ENCODE results near the gene CCNQ.
A peak's percentile ranks its signal among the peaks of the same experiment; 100 is the strongest.

Gene CCNQ

DNA sequence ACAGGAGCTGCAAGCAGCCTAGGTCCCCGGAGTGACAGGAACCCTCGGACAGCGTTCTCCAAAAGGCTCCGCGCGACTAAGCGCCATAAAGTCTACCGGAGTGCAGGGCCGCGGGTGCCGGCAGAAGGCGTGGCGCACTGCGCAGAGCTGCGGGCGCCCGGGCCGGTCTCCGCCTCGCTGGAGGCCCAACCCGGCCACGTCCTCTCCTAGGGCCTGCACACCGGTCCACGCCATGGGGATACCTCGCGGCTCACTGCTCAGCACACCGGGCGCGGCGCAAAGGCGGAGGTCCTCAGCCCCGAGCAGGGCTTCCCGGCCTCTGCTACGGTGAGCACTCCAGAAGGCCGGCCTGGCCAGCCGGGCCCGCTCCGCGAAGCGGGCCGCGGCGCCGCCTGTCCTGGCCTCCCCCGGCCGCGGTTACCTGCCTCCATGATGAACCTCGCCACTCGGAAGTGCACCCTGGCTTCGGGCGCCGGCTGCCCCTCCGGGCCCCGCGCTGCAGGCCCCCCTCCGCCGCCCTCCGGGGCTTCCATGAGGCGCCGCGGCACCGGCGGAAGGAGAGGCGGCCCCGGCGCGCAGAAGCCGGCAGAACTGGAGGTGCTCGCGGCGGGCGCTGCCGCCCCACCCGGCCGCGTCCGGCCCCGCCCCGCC is at the start of gene CCNQ:
Gene CCNQ, minus strand, starts transcription at position 599 of the 651 bp plus-strand sequence. Its CDS starts 66 bp downstream, at position 533.
- peak; percentile 49 for DNase-seq

DNA sequence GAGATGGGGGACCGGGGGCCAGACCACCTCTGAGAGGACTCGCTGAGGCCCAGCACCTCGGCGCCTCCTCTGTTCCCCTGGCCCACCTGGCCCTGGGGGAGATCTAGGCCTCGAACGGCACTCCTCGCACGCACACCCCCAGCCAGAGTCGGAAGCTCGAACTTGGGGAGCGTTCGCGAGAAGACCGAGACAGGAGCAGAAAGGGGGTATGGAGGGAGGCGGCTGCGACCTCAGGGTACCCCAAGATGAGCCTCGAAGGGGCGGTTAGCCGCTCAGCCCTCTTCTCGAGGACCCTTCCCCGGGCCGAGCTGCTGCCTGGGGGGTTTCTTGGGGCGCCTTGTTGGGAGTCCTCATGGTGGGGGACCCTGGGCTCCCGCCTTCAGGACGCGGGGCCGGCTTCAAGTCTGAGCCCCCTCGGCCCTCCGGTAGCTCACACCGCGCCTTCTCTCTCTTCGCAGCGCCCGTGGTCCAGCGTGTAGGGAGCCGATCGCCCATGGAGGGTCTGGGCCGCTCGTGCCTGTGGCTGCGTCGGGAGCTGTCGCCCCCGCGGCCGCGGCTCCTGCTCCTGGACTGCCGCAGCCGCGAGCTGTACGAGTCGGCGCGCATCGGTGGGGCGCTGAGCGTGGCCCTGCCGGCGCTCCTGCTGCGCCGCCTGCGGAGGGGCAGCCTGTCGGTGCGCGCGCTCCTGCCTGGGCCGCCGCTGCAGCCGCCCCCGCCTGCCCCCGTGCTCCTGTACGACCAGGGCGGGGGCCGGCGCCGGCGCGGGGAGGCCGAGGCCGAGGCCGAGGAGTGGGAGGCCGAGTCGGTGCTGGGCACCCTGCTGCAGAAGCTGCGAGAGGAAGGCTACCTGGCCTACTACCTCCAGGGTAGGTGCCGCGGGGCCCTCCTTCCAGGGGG is 48.8 kb upstream of the CCNQ start:
- no peak for DNase-seq

DNA sequence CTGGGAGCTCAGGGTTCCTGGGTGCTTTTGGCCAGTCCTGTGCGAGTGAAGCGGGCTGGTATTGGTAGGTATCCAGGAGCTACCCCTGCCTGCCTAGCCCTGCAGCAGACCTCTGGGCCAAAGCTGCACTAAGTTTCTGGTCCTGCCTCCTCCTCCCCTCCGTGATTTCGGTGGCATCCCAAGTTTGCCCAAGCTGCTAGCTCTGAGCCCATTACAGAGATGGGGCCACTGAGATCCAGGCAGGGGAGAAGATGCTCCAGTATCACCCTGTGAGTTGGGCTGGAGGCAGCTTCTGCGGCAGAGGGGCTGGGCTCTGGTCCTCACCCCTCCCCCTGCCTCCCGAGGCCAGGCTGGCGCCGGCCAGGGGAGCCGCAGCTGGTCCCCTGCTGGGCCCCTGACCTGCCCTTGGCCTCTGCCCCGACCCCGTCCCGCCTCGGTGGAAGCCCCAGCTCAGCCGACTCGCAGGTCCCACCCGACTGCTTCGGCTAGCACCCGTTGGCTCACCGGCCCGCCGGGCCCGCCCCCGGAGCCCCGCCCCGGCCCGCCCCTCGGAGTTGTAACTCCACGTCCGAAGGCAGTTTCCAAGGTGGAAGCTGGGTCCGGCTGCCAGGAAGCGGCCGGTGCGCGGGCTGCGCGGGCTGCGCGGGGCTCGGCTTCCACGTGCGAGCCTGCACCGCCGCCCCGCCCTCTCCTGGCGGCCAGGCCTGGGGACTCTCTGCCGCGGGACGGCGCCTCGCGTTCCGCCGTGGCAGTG is 47.9 kb upstream of the CCNQ start, which contains the start of gene DUSP9:
Gene DUSP9, plus strand, starts transcription at position 584 of the 754 bp plus-strand sequence. CDS start 751 bp downstream, outside the sequence.
- peak; percentile 34 for DNase-seq

DNA sequence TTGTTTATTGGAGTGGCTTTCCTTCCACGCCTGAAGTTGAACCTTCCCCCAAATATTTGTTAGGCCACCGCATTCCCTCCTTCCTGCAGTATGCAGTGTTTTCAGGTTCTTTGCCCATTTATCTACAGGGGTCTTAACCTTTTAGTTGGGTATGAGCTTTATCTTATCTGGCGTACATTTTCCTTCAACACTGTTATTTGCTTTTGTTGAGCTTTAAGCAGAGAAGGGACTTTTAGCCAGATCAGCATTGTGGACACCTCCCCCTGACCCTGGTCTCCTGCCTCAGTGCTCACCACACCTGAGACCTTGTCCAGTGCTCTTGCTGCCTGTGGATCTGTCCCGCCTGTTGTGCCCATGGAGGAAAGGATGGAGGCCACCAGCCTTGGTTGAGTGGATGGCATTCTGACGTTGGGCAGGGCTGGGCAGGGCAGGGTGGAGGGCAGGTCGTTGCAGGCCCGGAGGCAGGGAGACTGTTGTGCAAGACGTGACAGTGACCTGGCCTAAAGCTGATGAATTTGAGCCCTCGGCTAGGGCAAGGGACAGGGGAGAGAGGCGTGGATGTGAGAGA is 47.1 kb upstream of the CCNQ start:
- DNase-seq: no peak

DNA sequence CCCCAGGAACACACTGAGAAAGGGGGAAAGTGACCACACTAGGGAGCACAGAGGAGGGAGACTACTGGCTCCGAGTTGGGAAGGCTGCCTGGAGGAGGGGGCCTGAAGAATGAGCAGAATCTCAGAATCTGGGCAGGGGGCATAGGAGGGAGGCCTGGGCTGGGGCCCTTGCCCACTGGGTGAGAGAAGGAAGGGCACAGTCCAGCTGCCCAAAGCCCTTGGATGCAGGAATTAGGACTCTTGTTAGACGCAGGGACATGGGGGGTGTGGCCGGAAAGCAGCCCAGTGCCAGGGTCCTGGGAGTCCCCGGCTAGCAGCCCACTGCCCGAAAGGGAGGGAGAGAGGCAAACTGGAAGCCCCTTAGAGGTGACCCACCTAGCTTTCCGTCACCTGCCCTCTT is 46.2 kb upstream of the CCNQ start:
- DNase-seq: no peak

DNA sequence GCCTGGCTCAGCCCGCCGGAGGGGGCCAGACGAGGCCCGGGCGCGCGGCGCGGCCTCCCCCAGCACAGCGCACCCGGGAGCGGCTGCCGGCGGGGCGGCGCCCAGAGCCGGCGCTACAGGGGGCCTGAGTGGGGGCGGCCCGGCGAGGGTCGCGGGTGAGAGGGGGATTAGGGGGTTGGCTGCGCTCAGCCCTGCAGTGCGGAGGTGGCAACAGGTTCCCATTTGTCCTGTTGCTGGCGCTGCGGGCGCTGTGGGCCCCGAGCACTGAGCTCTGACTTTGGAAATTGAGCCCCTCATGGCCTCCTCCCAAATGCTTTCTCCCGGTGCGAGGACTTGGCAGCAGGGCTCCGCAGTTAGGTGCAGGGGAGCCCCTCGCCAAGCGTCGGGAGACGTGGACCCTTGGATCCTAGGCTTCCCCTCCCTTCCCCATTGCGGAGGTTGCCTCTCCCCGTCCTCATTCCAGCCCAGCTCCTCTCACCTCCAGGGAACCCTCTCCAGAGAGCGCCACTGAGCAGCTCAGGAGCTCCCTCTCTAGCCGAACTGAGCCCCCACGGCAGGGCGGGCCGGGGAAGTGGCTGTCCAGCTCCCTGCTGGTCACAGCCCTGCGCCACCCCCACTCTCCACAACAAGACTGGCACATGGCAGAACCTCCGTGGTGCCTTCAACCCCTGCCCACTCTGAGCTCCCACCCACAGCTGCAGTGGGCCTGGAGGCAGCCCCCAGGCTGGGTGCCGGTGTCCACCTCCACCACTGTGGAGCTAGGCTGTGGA is 45.6 kb upstream of the CCNQ start:
- no peak for DNase-seq

DNA sequence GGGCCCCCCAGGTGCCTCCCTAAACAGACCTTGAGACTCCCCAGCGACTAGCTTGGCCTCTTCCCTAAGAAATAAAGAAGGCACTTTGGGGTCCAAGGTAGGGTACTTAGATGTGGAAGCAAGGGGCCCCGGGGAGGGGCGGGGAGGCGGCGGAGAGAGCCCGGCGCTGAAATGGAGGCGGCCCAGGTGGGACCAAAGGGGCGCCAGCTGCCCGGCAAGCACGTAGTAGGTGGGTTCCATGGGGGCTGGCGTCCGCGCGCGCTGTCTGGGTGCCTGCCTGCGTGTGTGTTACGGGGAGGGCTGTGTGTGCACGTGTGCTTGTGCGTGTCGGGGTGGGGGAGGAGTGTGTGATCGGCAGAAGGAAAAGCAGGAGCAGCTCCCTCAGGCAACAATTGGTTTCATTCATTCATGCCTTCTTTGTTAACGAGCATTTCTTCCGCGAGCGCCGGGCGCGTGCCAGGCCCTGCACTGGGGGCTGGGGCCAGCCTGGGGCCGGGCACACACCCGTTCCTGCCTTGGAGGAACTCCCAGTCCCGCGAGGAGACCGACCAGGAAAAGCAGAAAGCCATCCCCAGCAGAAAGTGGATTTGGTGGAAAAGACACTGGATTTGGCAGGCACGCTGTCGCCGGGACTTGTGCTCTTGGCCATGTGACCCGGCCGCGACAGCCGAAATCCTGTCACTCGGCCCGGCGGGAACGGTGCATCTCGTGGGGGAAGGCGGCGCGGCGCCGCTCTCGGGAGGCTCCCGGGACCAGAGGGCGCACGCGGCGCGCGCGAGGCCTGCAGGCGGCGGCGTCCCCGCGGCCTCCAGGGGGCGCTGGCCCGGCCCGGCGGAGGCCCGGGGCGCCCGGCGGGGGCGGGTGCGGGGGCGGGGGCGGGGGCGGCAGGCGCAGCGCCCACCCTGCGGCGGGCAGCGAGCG is 44.8 kb upstream of the CCNQ start:
- DNase-seq: peak; percentile 34

DNA sequence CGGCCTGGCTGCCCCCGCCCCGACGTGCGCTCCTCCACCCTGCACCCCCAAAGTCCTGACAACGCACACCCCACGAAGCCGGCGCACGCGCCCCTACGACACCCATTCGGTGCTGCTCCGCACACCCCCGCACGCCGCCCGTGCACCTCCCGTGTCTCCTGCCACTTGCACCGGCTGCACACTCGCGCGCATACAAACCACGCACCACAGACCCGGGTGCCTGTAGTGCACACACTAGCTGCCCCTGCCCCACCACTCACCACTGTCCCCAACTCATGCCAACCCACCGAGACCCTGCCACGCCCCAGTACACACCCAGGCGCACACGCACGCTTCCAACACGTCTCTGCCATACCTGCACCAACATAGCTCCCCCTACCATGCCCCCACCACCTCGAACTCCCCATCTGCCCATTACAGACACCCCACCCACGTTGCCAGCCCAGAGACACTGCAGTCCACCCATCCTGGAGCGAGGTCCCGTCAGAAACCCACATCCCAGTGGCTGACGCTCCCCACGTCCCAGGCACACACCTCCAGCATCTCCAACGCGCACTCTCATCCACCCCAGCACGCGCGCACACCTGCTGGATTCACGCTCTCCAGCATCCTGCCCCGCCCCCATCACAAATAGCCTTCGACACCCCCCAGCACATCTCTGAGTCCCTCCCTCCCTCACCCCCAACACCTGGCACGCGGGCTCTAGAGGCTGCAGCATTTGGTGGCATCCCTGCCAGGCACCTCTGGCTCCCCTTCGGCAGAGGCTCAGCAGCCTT is 43.9 kb upstream of the CCNQ start:
- no peak for DNase-seq

DNA sequence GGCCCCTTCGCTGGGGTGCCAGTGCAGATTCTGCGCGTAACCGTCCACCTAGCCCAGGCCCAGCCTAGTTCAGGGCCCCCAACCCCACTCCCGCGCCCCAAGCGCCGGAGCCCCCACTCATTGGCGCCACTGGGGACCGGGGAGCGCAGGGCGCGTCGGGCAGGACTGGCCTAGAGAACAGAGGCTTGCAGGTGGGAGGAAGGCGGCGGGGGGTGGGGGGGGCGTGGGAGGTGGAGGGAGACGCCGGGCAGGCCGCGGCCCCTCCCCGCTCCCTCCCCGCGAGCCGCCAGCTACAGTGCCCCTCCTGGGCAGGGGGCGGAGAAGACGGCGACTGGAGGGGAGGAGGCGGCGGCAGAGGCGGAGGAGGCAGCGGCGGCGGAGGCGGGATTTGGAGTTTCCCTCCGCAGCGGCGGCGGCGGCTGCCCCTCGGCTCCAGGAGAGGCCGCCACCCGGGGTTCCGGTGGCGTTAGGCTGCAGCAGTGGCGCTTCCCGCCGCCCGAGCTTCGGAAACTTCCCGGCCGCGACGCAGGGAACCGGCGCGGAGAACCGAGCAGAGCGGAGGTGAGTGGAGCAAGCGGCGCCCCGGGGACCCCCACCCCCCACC is 43.2 kb upstream of the CCNQ start:
- no peak for DNase-seq

DNA sequence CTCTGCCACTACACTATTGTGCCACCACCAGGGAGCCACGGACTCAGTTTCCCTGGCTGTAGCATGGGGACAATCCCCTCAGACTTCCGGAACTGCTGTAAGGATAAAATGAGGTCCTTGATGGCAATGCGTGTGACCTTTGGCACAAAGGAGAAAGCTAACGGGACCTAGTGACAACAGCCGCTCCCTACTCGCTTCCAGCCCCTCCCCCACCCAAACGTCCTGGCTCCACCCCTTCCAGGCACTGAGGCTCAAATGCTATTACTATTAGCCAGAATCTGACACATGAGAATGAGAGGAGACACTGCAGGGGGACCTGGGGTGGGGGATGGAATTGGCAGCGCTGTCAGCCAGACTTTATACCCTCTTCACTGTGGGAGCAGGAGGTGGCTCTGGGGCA is 42.7 kb upstream of the CCNQ start:
- DNase-seq: no peak

DNA sequence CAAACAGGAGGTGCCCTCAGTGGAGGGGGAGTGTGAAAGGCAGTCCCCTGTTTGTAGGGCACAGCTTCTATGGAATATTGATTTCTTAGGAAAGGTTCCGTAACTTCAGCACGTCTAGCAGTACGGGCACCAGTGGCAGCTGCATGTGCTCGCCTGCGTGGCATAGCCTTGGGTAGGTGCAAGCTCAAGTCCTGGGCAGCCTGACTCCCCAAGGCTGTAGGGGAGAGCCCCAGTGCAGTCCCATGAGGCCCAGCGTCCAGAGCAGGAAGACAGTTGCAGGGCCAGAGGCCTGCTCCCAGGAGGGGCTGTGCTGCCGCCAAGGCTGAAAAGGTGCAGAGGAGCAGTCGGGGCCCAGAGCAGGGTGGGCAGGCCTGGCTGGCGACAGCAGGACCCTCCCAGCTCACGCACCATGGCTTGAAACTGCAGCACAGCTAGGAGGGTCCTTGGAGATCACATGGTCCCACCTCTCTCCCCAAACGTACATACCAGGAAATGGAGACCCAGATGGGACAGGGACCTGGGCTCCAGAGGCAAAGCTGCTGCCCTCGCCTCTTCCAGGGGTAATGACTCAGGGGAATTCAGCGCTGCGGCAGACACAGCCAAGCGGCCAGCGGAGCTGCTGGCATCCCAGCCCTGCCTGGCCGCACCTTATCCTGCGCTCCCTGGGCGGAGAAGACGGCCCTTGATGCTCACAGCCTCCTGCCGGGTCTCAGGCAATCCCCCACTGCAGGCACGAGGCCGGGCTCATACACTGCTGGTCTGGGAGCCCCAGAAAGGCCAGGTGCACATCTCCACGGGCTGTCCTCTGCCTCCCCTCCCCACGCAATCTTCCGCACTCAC is 42.0 kb upstream of the CCNQ start:
- no peak for DNase-seq

DNA sequence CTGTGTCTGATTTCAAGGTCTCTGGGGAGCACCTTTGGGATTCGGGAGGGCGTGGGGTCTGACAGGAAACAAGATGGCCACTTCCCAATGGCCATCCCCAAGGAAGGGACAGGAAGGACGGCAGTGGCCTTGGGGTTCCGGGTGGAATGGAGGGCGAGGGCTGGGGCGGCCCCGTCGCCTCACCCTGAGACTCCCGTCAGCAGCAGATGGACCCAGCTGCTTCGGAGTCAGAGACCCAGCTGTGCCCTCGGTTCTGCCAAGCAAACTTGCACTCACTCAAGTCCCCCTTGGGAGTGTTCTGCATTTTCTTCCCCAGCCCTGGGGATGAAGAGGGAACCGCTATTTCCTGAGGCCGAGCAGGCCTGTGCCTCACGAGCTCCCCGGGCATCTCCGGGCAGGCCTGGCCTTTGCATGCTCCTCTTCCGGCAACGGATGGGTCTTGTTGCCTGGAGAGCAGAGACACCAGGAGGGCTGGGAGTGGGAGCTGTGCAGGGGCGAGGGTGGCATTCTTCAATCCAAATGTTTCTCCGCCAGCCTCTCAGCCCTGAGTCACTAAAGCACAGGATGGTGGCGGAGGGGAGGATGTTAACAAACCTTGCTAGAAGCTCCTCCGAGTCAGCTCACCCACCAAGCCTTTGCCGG is 41.2 kb upstream of the CCNQ start:
- DNase-seq: no peak

DNA sequence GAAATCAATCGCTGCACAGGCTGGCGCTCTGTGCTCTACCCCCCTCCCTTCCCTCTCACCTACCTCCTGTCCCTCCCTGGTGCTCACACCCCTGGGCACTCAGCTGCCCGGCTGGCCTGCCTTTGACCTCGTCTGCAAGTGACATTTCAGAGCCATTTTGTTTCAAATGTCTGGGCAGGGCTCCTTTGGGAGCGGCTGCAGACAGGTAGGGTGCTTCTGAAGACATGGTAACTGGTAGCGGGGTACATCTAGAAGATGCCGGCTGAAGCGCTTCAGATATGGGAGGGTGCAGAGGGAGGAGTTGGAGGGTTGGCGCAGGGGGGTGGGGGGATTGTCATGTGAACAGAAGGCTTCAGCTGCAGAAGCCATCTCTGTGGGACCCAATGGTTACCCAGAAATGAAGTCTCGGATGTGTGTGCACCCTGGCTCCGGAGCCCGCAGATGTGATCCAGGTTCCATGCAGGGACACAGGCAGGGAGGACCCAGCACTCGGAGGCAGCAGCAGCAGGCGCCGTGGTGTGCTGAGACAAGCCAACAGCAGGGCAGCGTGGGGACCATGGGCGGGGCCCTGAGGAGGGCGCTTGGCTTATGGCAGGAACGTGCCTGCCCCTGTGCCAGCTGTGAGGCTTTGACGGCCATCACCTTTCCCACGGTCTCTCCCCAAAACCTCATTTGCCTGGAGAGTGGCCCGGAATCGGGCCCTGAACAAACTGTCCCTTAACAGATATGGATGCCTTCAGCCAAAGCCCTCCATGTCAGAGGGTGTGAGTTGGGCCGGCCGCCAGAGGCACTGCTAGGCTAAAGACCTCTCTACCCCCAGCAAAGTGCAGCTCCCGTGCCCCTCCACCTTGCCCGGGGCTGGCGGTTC is 40.5 kb upstream of the CCNQ start:
- DNase-seq: no peak

DNA sequence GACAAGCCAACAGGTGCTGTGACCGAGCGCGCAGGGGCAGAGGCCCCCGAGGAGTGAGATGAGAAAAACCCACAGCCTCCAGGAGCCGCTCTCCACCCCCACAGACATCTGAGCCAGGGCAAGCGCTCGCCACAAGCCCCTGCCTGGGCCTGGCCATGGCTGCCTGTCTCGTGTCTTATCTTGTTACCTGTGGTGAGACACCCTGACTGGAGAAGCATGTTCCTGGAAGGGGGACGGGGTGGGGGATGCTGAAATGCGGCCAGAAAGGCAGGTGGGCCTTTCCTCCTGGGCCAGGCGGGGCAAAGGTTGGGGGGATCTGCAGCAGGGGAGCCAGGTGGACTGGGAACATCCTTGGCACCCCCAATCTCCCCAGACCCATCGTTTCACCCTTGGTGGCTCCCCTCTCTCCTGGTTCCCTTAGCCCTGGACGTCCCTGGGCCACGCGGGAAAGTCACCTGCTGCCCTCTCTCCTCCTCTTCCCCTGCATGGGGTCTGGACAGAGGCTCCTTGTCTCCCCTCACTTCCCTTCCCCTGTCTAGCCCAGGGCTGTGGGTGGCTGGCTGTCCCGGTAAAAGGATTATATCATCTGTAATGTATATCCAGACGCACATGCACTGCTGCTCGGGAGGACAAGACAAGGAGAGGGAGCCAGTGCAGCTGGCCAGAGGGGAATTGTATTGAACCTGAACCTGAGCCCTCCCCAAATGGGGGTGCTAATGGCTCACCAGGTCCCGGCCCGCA is 39.7 kb upstream of the CCNQ start:
- DNase-seq: no peak

DNA sequence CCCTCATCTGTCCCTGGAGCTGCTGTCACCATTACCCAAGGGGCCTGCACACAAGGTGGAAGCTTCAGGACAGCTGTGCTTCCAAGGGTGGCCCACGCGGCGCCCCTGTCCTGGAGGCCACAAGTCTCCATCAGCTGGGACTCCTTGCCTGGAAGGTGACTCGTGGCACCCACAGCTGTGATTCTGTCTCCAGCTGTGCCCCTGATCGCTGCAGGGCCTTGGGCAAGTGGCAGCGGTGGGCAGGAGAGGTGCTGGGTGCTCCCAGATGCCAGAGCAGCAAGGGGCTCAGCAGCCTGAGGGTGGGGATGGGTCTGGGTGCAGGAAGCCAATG is 39.1 kb upstream of the CCNQ start:
- DNase-seq: no peak

DNA sequence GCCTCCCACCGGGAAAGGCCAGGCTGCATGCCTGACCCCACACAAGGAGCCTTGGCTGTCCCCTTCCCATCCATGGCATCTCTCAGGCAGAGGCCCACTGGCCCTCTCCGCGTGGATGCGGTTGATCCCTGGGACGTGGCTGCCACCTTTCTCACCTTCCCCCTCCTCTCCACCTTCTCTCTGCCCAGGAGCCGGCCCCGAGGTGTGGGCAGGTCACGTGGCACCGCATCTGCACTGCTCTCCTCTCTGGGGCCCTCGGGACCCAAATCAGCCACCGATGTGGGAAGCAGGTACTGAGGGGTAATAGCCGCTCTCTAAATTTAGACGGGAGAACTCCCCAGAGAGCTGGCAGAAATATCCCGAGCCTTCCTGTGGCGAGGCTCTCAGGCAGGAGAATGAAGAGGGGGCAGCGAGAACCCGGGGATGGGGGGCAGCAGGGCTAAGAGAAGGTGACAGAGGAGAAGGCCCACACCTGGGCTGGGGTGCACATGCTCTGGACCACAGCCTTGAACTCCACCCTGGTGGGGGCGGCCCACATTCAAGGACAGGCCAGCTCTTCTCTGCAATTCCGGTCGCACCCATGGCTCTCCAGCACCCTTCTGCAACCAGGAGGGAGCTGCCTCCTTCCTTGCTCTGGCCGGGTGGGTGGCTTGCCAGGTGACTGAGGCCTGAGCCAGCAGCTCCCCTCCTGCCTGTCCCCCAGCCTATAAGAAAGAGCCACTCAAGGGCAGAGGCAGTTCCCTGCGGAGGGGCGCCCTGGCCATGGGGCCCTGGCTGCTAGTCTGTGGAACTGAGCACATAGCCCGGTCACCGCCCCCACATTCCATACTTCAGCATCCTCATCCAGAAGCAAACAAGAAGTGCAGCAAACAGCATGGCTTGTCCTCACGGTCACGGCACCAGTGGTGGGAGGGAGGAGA is 38.4 kb upstream of the CCNQ start:
- no peak for DNase-seq
